ENCODE measurements around the gene ACTL10.

ACTL10 gene

GRCh38 chr20:33649201-33649681 is 17.5 kb upstream of the ACTL10 start:
- DNase-seq: no peak

GRCh38 chr20:33650111-33650752 is 16.5 kb upstream of the ACTL10 start:
- no peak for DNase-seq

- no peak for DNase-seq
These were observed 15.8 kb upstream of the ACTL10 start for GRCh38 chr20:33650753-33651561.

GRCh38 chr20:33651562-33652048 is 15.1 kb upstream of the ACTL10 start:
- DNase-seq: no peak

GRCh38 chr20:33653218-33653899 is 13.4 kb upstream of the ACTL10 start:
- peak; percentile 56 for DNase-seq

- no peak for DNase-seq
These were observed 12.7 kb upstream of the ACTL10 start for GRCh38 chr20:33653900-33654596.

GRCh38 chr20:33654680-33655161 is 12.0 kb upstream of the ACTL10 start:
- no peak for DNase-seq

GRCh38 chr20:33655164-33655563 is 11.6 kb upstream of the ACTL10 start:
- DNase-seq: no peak

- DNase-seq: no peak
These were observed 10.5 kb upstream of the ACTL10 start for GRCh38 chr20:33656010-33656782.

- DNase-seq: no peak
These were observed 9.7 kb upstream of the ACTL10 start for GRCh38 chr20:33656783-33657703.

- no peak for DNase-seq
These were observed 9.0 kb upstream of the ACTL10 start for GRCh38 chr20:33657704-33658095.

- DNase-seq: no peak
These were observed 8.2 kb upstream of the ACTL10 start for GRCh38 chr20:33658510-33658909.

GRCh38 chr20:33658929-33659328 is 7.8 kb upstream of the ACTL10 start:
- DNase-seq: no peak

- DNase-seq: no peak
These were observed 7.3 kb upstream of the ACTL10 start for GRCh38 chr20:33659341-33660034.

GRCh38 chr20:33660035-33660684 is 6.6 kb upstream of the ACTL10 start:
- no peak for DNase-seq

GRCh38 chr20:33660685-33661058 is 6.1 kb upstream of the ACTL10 start:
- DNase-seq: no peak

- no peak for DNase-seq
These were observed 4.6 kb upstream of the ACTL10 start, which contains the start of gene C20orf144 for GRCh38 chr20:33662172-33662571. Gene C20orf144 (plus strand): TSS chr20:33662327. CDS start chr20:33662346, 19 bp downstream.

- peak; percentile 85 for DNase-seq
These were observed 3.3 kb upstream of the ACTL10 start for GRCh38 chr20:33663161-33664084.

Measured in activated gamma-delta T cell treated with Interleukin-2 at 50 U/mL for 16 hours (primary cell).